Cerebellar nuclear complex (tissue), 1 donor: ENCODE results near the gene ERO1B.
"Not testable (repeated sequence)": the region's sequence is repeated elsewhere in the genome, so short reads cannot be mapped to it uniquely, and the experiment has no call there.

Experiments
- DNase-seq, 2 experiments: peaks; one replicate each; lab custom pipeline; 2025; lab: John Stamatoyannopoulos, UW

Gene ERO1B

GRCh38 chr1:236251587-236251986 is 30.2 kb downstream of the ERO1B start:
- DNase-seq, result no peak

- DNase-seq, result no peak
Measured at GRCh38 chr1:236247286-236247685, 34.5 kb downstream of the ERO1B start.

- DNase-seq, result no peak
Measured at GRCh38 chr1:236242568-236242967, 39.2 kb downstream of the ERO1B start.

GRCh38 chr1:236240675-236241074 is 41.1 kb downstream of the ERO1B start:
- DNase-seq, result no peak

- no peak for DNase-seq
Measured at GRCh38 chr1:236239092-236239585, 42.6 kb downstream of the ERO1B start.

- no peak for DNase-seq
Measured at GRCh38 chr1:236235116-236235515, 46.6 kb downstream of the ERO1B start.

GRCh38 chr1:236228411-236228810 is 53.3 kb downstream of the ERO1B start:
- DNase-seq, result no peak

GRCh38 chr1:236222632-236223031 is 59.1 kb downstream of the ERO1B start:
- no peak for DNase-seq

GRCh38 chr1:236220473-236220872 is 61.3 kb downstream of the ERO1B start:
- DNase-seq, result no peak

GRCh38 chr1:236214761-236215160 is 67.0 kb downstream of the ERO1B start:
- no peak for DNase-seq

GRCh38 chr1:236213534-236213933 is 68.2 kb downstream of the ERO1B start:
- no peak for DNase-seq

- no peak for DNase-seq
Measured at GRCh38 chr1:236211815-236212214, 69.9 kb downstream of the ERO1B start.

- no peak for DNase-seq
Measured at GRCh38 chr1:236209713-236210112, 72.0 kb downstream of the ERO1B start.

GRCh38 chr1:236209185-236209584 is 72.6 kb downstream of the ERO1B start:
- no peak for DNase-seq

GRCh38 chr1:236207569-236207968 is 74.2 kb downstream of the ERO1B start:
- DNase-seq, result no peak

- no peak for DNase-seq
Measured at GRCh38 chr1:236207121-236207520, 74.6 kb downstream of the ERO1B start.

- no peak for DNase-seq
Measured at GRCh38 chr1:236206548-236206947, 75.2 kb downstream of the ERO1B start.

GRCh38 chr1:236204656-236205055 is 77.1 kb downstream of the ERO1B start:
- no peak for DNase-seq

- no peak for DNase-seq
Measured at GRCh38 chr1:236204039-236204438, 77.7 kb downstream of the ERO1B start.

- DNase-seq, result no peak
Measured at GRCh38 chr1:236201786-236202185, 80.0 kb downstream of the ERO1B start.

GRCh38 chr1:236200925-236201324 is 80.8 kb downstream of the ERO1B start:
- no peak for DNase-seq

GRCh38 chr1:236193184-236193583 is 88.6 kb downstream of the ERO1B start:
- DNase-seq, result no peak

GRCh38 chr1:236188084-236188483 is 93.7 kb downstream of the ERO1B start:
- DNase-seq, result not testable (repeated sequence)

GRCh38 chr1:236186471-236186870 is 95.3 kb downstream of the ERO1B start:
- not testable (repeated sequence) for DNase-seq

GRCh38 chr1:236185687-236186086 is 96.1 kb downstream of the ERO1B start:
- DNase-seq, result no peak
